Breast epithelium (tissue), 3 donors: Measurements from ENCODE around the gene C1orf87.

Source experiments
- CTCF ChIP-seq, 3 donors: fragments of 450-650 bp; IDR thresholded peaks; one replicate each; pipeline ENCODE4 v1.5.1; 2016 to 2017; ENCODE audit warnings: antibody characterized with exemption in 3 of 3, mild to moderate bottlenecking in 3 of 3, moderate library complexity in 3 of 3
- POLR2AphosphoS5 ChIP-seq, 3 donors: sonication (generic); formaldehyde crosslinking; IDR thresholded peaks; one replicate each; pipeline ENCODE4 v1.6.1; 2017; ENCODE audit warnings: antibody characterized with exemption in 3 of 3

GRCh38 chr1:60017508-60018205 is 55.9 kb downstream of the C1orf87 start:
- TF ChIP-seq CTCF (IDR thresholded peaks at IDR 0.05) (no peak), POLR2AphosphoS5 (IDR thresholded peaks at IDR 0.05) (no peak)
